Endometrial microvascular endothelial cells (primary cell): ENCODE data around the gene PEAR1. TPM values are rescaled to one million over a fixed set of nuclear protein-coding genes. Genes with fewer than 3 reads are reported as not detected.

Experiments used
- in situ Hi-C: cut with HindIII; loops from 2 replicates; pipeline ENCODE4 v1.10.0; 2017; ENCODE audit warnings: low sequenced_read_pairs, low pct_unique_long_range_greater_than_20kb; ENCODE audit errors: inconsistent ontology term
- total RNA-seq: library from RNA; depleted of rRNA; stranded (reverse); fragments of >200 nt; gene quantifications from one replicate; pipeline ENCODE4 v1.2.3, GENCODE V29; 2015; ENCODE audit errors: inconsistent ontology term

Gene PEAR1
- total RNA-seq, 1 donor from 2014 or later, result 50.3 TPM

DNA sequence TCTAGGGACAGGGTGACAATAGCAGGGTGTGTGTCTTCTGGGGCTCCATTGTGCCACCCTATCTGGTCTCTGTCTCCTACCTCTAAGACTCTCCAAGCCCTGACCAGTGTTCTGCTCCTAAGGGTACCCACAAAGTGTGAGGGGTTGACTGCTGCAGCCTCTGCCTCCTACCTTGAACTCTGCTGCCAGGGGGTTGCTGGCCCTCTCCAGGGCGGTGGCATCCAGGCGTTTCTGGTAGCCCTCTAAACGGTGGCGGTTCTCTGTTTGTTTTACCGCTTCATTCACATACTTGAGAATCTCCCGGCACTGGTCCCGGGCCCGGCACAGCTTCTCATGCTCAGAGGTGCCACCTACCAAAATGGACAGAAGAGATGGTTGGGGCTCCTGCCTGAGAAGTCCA is 51.3 kb downstream of the PEAR1 start:
- in situ Hi-C loops, result no loop called here

DNA sequence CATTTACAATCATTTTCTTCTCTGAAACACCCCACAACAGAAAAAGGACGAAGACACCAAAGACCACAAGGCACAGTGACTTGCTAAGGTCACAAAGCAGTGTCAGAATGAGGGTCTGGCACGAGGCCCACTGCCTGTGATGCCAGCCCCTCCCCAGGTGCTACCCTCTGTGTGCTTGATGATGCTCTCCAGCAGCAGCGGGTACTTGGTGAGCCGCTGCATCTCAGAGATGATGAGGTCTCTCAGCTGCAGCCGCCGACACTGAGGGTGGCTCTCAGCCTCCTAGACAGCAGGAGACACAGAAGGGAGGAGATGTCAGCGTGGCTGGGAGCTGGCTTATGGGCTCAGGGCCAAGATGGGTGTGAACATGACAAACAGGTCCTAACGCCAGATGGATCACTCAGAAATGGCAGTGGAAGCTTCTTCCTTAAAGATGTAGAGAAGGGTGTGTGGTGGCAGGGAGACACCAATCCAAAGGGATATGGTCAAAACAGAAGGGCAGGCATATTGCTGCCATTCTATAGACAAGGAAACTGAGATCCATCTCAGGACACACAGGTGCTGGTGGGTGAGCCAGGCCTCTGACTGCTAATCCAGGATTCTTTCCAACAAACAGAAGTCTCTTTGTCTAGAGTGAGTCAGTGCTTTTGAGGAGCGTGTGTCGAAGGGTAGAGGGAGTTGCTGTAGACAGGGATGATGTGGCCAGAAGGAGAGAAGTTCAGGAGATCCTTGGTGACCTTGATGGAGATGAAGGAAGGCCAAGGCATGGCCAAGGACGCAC is 52.6 kb downstream of the PEAR1 start:
- in situ Hi-C loops, result no loop called here

DNA sequence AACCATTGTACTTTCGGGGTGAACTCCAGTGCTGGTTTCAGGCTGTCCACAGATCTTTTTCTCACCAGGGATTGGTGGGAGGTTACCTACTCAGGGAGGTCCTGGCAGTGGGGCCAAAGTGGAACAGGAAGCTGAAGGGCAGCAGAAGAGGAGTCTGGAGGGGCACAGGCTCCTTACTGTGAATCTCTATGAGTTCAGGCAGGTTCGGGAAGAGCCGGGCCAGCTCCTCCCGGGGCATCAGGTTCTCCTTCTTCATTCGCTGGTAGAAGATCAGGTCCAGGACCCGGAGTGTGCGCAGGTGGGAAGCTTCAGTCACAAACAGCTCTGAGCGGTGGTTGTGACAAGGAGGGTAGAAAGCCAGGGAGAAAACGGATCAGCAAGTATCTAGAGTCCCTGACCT is 53.6 kb downstream of the PEAR1 start:
- in situ Hi-C loops, result no loop called here

DNA sequence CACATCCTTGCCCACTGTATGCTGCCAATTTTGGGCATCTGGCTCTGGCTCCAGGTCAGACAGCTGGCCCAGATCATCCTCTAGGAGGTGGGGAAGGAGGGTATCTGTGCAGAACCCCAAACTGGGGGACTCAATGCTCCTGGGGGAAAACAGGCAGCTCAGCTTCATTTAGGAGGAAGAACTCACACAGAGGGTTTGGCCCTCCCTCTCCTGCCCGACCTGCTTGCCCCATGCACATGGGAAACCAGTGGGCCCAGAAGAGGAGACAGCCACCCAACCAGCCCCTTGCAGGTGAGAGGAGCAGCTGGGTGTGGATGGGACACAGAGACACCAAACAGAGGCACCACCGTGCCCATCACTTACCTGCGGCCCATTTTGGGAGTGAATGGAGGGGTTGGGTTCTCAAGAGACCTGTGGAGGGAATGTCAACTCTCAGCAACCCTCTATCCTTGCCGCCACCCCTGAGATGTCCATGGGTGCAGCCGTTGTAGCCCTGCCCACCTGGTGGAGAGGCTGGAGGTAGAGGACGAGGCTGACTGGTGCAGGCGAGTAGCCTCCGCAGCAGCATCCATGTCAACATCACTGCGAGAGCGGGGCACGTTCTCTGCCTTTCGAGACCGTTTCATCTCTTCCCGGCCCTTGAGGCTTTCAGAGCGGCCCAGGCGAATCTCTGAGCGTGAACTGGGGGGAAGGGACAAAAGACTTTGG is 54.5 kb downstream of the PEAR1 start:
- in situ Hi-C loops, result no loop called here

DNA sequence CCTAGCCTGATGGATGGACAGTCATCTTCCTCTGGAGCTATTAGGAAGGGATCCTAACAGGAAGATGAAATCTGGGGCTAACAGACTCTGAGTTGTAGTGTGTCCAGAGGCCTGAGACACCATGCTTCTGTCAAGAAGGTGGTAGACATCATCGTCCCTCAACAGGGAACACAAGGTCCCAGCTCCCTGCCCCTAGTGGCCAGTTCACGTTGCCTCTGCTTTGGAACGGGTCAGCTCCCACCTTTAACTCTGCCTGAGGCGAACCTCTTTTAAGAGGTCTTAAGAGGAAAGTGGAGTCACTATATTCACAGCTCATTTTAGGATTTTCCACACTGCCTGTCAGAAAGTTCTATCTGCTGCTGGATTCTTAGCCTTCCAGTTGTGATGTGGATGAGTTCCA is 55.2 kb downstream of the PEAR1 start:
- in situ Hi-C loops, result no loop called here

DNA sequence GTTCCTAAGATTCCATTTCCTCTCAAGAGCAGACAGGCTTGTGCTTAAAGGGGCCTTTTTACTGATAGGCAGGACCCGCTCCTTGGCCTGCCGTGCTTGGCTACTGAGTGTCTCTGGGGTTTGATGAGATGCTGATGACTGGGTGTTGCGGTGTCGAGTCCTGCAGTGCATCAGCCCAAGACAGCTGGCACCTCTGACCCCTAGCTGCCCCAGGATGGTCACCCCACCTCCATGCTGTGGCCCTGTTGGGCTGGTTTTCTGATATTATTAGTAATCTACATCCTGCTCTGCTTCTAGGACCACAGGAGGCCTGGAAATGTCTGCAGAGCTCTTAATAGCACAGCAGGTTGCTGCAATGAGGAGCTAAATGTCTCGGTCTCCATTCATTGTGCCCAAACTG is 55.6 kb downstream of the PEAR1 start:
- in situ Hi-C loops, result no loop called here

DNA sequence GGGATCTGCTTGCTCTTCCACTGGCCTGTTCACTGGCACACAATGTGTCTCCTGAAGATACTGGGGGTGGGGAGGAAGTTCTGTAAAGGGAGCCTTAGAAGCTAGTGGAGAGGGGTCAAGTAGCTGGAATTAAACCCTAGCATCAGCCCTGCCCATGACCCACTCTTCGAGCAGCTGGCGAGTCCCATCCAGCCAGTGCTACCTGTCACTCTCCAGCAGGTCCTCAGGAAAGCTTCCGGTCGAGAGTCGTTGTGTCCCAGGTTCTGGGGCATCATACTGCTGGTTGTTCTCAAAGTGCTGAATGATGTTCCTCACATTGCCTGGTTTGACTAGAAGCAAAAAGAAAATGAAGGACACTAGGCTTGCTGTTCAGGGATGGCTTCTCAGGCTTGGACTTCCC is 57.9 kb downstream of the PEAR1 start:
- in situ Hi-C loops, result no loop called here

DNA sequence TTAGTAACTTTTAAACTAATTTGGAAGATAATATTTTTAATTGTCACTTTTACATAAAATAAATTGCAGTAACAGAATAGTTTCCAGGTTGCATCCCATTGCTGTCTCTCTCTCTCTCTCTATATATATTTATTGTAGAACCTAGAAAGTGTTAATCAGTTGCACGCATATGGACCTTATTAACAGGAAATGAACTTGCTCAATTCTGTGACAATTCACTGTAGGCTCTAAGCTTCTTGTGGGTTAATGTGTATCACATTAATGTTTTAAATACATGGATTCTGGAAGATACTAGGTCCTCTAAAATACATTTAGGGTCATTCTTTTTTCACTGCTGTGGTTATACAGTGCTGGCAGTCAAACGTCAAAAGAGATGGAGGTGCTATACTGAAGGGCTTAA is 60.1 kb downstream of the PEAR1 start:
- in situ Hi-C loops, result no loop called here

DNA sequence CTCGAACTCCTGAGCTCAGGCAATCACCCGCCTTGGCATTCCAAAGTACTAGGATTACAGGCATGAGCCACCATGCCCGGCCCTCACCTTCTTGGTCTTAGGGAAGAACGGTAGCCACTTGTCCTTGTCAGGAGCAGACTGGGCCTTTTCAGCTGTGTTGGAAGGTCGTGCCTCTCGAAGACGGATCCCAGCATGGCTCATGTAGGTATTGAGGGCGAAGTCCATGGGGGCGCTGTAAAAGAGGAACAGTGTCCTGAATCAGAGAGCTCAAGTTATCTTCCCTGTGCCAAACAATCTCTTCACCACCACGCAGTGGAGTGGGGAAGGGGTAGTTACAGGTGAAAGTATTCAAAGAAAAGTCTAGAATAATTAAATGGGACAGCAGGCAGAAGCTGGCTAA is 62.8 kb downstream of the PEAR1 start:
- in situ Hi-C loops, result no loop called here

DNA sequence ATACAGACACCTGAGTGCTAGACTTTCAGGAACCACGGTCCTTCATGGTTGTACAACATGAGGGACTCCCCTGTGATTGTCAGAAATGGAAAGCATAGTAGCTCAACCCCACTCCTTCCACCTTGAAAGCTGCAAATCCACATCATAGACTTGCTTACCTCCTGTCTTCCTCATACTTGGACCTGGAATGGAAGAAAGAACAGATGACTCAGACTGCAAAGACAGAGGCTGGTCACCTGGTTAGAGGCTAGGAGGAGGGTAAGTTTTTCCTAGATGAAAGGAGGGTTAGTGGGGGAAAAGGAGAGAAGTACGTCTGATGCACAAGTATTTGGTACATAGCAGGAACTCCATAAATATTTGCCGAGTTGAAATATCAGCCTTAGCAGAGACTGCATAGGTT is 64.1 kb downstream of the PEAR1 start:
- in situ Hi-C loops, result no loop called here

DNA sequence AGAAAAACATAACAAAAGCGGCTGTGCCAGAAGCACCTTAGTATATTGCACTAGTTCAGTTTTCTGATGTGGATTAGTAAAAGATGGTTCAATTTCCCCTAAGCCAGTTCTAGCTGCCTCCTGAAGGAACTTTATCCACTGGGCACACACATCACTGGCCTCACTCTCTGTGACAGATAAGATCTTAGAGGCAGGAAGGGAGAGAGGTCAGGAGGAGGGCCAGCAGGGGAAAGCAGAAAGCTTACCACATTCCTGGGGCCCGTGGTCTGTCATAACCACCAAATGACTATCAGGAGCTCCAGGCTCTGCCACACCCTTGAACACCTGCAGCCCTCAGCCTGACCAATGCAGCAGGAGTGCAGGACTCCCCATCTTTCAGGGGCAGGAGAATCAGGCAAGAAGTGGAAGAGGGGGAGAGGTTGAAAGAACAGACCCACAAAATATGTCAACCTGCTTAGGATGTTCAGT is 64.8 kb downstream of the PEAR1 start:
- in situ Hi-C loops, result no loop called here

DNA sequence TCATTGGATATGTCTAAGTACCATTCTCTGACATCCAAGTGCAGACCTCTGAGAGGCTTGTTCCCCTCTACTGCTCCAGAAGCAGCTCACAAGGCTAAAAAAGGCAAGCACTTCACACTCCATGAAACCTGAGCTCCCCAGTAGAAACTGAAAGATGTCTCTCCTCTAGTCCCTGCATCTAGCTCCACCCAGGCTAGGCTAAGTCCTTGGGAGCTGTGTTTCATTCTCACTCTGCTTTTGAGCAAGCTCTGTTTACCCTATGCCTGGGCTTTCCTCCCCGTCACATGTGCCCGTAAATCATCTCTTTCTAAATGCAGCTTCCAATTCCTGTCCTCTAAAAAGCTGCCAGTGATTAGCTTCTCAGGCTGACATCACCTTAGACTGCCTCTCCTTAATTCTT is 65.9 kb downstream of the PEAR1 start:
- in situ Hi-C loops, result no loop called here

DNA sequence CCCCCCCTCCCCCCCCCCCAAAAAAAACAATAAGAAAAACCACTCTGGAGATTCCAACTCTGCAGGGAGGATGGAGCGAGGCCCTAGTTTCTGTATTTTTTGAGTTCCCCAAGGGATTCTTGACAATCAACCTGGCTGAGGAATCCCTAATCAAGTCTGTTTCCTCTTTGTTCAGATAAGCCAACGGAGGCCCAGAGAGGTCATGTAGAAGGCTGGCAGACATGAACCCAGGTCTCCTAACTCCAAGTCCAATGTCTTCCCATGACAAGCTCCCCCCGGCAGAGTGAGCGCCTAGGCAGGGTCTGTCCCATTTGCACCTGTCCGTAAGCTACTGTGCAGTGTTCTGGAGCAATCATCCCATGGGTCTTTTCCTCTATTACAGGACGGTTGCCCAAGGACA is 66.4 kb downstream of the PEAR1 start:
- in situ Hi-C loops, result no loop called here

DNA sequence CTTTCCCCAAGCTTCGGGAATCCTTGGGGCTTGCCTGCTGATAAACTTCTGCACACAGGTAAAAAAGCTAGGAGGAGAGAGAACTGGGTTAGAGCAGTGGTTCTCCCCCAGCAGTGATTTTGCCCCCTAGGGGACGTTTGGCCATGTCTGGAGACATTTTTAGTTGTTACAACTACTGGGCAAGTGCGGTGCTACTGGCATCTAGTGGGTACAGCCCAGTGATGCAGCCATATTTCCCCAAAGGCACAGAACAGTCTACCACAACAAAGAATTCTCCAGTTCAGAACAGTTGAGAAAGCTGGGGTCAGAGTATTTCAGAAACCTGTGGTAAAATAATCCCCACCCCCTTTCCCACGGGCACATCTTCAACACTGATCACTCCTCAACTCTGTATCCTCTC is 68.2 kb downstream of the PEAR1 start:
- in situ Hi-C loops, result no loop called here

DNA sequence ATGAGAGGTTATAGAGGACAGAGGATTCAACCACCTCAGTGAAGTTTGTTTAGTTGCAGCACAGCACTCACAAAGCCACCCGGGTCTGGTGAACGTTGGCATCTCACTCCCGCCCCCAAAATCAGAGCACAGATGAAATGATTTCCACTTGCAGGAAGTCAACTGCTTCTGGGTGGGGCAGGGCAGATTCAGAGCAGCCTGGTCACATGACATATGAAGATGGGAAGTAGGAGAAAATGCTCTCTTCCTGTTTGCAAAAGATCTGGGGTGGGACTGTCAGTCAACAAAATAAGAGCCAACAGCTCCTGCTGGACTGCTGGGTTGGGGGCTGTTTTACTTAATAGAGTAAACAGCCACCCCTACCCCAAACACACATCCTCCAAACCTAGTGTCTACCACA is 70.1 kb downstream of the PEAR1 start:
- in situ Hi-C loops, result no loop called here

DNA sequence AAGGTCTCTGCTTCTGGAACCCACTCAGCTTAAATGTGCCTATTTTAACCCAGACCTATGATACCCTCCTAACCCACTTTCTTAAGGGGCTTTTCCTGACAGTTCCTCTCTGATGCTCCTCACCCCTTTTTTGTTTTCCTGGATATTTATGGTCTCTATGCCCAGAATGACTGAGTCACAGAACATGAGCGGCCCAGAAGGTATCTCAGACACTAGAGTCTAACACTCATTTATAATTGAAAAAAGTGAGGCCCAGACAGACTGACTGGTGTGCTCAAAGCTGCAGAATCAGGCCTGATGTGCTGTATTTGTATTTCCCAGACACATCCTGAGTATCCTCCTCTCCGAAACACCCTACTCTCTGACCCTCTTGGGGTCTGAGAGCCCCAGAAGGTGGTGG is 70.9 kb downstream of the PEAR1 start:
- in situ Hi-C loops, result no loop called here

Other genes starting within 250 kb of the PEAR1 start
- 239 TPM for gene NES, start 216.3 kb upstream of the PEAR1 start, total RNA-seq
- not detected for gene CRABP2, start 188.1 kb upstream of the PEAR1 start, total RNA-seq
- 3.1 TPM for gene METTL25B, start 165.2 kb upstream of the PEAR1 start, total RNA-seq
- 21.4 TPM for gene ISG20L2, start 165.0 kb upstream of the PEAR1 start, total RNA-seq
- gene MRPL24, start 152.6 kb upstream of the PEAR1 start, total RNA-seq, result 87.7 TPM
- gene HDGF, start 142.0 kb upstream of the PEAR1 start, total RNA-seq, result 299 TPM
- gene PRCC, start 126.2 kb upstream of the PEAR1 start, total RNA-seq, result 48.2 TPM
- 0.19 TPM for gene SH2D2A, start 76.9 kb upstream of the PEAR1 start, total RNA-seq
- gene INSRR, start 34.6 kb upstream of the PEAR1 start, total RNA-seq, result not detected
- not detected for gene NTRK1, start 32.9 kb upstream of the PEAR1 start, total RNA-seq
- not detected for gene LRRC71, start 26.9 kb downstream of the PEAR1 start, total RNA-seq
- 13.2 TPM for gene ARHGEF11, start 152.0 kb downstream of the PEAR1 start, total RNA-seq
- gene ETV3L, start 206.1 kb downstream of the PEAR1 start, total RNA-seq, result not detected
- 7.4 TPM for gene ETV3, start 244.7 kb downstream of the PEAR1 start, total RNA-seq